GM18511 (cell line): Measurements from ENCODE around the gene PNMA8C.
"Not testable (repeated sequence)": the region's sequence is repeated elsewhere in the genome, so short reads cannot be mapped to it uniquely, and the experiment has no call there.

ENCODE experiments used
- ATAC-seq: cut with Tn5 transposase; IDR thresholded peaks from one replicate; pipeline ENCODE4 v1.9.1; 2021; ENCODE audit warnings: mild to moderate bottlenecking, moderate library complexity; ENCODE audit not compliant: unreplicated experiment

PNMA8C gene

DNA sequence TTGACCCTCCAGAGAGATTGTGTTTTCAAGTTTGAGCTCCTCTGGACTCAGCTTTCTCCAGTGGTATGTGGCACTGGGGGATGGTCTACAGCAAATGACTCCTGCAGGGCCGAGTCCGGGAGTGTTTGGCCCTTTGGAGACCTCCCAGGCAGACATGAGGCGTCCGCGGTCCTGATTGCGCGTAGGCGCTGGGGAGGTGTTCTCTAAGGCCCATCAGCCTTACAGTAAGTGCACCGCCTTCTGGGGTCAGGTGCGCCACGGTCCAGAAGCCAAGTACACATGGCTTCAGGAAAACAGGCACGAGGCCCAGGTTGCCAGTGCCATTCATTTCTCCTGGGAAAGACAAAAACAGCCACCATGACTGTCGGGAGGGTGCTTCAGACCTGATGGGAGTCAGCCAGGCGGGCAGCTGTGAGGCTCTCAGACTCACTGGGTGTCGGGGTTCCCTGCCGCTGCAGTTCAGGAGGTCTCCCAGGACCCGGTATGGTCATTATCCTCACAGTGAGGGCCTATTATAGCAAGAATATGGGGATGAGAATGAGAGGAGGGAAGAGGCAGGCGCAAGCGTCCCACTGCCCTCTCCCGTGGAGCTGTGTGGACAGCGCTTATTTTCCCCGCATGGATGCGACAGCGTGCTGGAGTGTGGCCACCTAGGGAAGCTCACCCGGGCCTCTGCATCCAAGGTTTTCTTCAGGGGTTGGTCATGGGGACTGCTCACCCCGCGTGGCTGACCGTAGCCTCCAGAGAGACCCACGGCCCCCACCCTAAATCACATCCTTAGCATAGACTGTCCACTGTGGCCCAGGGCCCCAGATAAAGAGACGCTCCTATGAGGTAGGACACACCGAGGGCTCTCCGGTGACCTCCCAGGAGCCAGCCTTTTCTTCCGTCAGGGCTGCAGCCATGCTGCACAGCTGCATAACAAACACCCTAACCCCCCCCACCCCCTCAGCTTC lies 37.2 kb downstream of the PNMA8C start:
- ATAC-seq, result no peak

DNA sequence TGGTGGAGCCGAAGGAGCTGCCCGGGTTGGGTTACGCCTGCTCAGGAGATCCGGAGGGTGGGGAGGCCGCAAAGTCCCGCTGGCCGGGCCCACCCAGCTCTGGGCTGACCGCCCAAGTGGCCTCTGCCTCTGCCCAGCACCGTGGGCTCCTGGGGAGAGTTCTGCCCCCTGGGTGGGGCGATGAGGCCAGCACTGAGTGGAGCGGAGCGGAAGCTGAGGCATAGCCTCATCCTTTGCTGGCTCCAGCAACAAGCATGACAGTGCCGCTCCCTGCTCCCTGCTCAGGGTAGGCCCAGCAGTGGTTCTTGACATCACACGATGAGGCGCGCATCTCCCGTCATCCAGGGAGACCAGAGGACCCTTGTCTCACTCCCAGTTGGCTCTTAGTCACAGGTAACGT lies 37.9 kb downstream of the PNMA8C start:
- no peak for ATAC-seq

DNA sequence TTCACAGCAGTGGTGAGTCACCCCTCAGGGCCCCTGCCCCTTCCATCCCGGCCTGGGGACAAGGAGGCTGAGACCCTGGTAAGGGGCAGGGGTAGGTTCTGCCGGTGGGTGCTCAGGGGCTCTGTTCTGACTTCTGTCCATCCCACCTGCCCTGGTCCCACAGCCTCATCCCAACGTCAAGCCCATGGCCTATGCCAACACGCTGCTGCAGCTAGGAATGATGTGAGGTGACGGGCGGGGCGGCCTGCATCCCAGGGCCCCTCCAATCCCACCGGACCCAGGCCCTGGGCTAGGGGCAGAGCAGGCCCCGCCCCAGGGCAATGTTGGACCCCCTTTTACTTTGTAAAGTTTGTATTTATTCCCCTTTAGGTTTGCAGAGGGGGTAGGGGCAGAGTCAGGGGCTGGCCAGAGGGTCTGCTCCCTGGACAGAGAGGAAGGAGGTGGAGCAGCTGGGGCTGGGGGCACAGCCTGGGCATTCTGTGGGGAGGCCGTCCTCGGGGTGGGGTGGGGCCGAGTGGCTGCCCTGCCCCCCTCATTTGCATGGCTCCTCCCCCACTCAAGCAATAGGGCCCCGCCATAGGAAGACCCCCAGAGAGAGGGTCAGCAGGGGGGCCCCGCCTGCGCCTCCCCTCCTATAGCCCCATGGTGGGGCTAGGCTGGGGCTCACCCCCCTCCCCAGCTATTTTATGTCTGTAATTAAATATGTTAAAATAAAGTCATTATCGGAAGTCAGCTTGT lies 38.4 kb downstream of the PNMA8C start:
- ATAC-seq, result no peak

DNA sequence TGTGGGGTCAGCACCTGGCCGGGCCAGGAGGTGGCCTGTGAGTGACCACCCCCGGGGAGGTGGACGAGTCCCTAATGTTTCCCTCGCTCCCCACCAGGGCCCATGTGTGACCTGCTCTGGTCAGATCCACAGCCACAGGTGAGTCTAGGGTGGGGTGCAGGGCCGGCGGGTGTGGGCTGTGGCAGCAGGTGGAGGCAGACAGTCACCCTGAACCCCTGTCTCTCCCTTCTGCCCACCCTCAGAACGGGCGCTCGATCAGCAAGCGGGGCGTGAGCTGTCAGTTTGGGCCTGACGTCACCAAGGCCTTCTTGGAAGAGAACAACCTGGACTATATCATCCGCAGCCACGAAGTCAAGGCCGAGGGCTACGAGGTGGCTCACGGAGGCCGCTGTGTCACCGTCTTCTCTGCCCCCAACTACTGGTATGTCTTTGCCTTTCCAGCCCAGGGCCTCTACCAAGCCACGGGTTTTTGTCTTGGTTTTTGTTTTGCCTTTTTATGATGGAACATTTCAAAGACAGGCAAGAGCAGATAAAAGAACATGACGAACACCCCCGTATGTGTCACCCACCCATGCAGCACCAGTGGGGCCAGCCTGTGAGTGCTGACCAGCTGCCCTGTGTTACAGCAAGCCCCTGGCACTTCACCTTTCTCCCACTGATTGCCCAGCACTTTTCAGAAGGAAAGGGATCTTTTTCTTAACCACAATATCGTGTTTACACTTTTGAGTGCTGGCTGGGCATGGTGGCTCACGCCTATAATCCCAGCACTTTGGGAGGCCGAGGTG lies 40.2 kb downstream of the PNMA8C start:
- ATAC-seq, result no peak

DNA sequence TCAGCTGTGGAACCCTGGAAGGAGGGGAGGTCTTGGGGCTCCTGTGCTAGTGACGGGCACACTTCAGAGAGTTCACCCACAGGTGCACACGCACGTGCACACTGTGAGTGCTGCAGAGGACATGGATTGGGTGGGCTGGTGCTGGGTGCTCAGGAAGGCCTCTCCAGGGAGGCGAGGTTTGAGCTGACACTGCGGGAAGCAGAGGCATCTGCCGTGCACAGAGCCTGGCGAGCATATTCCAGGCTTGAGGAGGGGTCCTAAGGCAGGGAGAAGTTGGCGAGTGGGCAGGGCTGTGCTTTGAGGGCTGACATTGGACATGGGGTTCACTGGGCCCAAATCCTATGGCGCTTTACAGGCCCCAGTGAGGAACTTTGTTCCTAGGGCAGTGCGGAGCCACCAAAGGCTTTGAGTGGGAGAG lies 41.0 kb downstream of the PNMA8C start:
- ATAC-seq, result no peak

DNA sequence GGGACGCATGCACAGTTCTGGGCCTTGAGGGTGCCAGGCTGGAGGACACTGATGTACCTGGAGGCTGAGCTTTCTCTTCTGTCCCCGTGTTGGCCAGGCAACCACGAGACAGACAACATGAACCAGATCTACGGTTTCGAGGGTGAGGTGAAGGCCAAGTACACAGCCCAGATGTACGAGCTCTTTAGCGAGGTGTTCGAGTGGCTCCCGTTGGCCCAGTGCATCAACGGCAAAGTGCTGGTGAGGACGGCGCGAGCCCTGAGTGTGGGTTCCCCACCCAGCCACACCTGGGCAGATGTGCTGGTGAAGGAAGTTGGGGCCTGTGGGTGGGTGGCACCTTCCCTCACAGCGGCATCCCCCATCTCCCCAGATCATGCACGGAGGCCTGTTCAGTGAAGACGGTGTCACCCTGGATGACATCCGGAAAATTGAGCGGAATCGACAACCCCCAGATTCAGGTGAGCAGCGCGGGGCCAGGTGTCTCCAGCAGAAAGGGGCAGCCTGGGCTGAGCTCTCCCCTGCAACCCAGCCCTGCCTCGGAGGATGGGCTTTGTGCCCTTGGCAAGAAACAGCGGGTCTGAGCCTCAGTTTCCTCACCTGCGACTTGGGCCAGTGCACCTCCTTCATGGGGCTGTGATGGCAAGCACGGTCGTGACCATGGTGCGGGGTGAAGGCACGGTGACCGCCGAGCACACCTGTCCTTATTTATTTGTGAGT lies 41.6 kb downstream of the PNMA8C start:
- no peak for ATAC-seq

- ATAC-seq, result no peak
Observed at GRCh38 chr19:46386151-46386550, 42.6 kb downstream of the PNMA8C start.

GRCh38 chr19:46385636-46386035 lies 43.1 kb downstream of the PNMA8C start:
- ATAC-seq, result no peak

DNA sequence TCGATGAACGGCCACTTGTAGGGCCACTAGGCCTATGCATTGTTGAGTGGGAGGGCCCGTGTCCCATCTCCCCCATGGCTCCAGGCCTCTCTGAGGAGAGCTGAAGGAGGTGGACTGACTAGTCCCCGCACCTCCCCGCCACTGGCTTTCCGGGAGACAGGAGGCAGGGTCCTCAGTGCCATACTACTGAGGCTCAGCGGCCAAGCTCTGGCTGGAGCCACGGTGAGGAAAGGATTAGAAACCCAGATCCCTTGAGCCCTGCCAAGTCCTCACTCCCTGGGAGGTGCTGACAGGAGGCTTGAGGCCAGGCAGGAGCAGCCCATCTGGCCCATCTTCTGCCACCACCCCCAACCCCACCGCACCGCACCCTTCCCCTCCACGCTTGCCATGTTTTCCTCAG lies 44.3 kb downstream of the PNMA8C start:
- no peak for ATAC-seq

DNA sequence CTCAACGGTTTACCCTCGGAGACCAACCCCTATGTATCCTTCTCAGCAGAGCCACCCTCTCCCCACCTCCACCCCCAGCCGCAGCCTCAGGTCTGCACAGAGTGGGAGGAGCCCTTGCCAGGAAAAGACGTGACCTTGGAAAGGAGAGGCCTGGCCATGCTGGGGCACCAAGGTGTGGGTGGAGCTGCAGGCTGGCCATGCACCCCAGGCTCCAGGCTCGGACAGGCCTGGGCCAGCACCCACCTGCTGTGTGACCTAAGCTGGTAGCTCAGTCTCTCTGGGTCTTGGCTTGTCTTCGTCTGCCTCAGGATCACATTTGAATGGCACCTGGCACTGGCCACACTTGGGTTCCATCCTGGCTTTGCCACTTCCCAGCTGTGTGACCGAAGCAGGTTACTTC lies 44.9 kb downstream of the PNMA8C start:
- ATAC-seq, result no peak

GRCh38 chr19:46383171-46383815 lies 45.4 kb downstream of the PNMA8C start:
- no peak for ATAC-seq

DNA sequence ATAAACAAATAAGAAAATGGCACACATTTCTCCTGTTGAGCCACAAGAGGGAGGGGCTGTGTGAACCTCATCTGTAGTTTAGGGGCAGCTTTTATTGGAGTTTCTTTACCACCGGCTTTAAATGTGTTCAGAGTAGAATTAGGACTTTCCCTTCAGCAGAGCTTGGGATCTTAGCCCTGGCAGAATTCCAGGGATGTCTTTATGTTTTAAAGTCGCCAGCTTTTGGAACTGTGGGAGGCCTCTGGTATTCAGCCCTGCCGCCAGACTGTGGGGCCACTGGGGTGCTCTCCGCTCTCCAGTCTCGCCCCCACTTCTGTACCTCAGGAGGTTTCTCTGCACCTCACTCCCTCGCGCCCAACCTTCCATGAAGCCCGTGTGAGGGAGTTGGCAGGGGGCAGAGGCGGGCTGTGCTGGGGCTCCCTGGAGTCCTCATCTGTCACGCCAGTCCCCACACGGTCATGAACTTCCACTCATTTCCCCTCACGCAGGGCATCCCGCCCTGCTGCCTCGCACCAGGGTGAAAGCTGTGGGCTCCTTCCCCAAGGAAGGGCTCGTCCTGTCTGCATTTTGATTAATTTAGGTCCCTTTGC lies 46.9 kb downstream of the PNMA8C start:
- no peak for ATAC-seq

DNA sequence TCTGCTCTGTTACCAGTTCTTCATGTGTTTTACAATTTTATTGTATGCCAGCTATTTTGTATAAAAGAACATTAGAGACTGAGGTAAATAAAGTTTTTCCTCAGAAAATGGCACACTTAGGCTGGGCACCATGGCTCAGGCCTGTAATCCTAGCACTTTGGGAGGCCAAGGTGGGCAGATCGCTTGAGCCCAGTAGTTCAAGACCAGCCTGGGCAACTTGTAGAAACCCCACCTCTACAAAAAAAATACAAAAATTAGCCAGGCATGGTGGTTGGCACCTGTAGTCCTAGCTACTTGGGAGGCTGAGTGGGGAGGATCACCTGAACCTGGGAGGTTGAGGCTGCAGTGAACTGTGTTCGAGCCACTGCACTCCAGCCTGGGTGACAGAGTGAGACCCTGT lies 47.4 kb downstream of the PNMA8C start:
- no peak for ATAC-seq

DNA sequence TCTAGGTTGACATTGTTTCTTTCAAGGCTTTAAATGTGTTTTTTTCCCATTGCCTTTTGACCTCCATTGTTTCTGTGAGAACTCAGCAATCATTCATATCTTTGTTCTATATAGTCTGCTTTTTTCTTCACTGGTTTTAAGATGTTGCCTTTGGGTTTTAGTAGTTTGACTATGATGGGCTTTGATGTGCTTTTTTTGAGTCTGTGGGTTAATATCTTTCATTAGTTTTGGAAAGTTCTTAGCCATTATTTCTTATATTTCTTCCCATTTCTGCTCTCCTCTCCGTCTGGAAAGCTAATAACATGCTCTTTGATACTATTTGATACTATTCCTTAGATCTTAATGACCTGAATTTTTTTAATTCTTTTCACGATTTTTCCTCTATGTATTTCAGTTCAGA lies 48.0 kb downstream of the PNMA8C start:
- no peak for ATAC-seq

DNA sequence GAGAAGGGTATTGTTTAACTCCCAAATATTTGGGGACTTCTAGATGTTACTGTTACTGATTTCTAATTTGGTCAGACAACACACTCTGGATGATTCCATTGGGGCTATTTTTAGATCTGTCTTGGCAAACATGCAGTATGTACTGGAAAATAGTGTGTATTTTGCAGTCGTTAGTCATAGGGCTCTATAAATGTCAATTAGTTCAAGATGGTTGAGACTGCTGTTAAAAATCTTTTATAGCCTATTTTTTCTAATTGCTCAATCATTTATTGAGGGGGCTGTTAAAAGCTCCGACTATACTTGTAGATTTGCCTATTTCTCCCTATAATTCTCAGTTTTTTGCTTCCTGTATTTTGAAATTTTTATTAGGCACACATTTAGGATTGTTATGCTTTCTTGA lies 50.5 kb downstream of the PNMA8C start:
- ATAC-seq, result no peak

- ATAC-seq, result no peak
Observed at GRCh38 chr19:46376241-46377153, 52.2 kb downstream of the PNMA8C start.

GRCh38 chr19:46375476-46376067 lies 53.2 kb downstream of the PNMA8C start:
- not testable (repeated sequence) for ATAC-seq
